ENCODE data around the gene ZNF74.

The ZNF74 gene

DNA sequence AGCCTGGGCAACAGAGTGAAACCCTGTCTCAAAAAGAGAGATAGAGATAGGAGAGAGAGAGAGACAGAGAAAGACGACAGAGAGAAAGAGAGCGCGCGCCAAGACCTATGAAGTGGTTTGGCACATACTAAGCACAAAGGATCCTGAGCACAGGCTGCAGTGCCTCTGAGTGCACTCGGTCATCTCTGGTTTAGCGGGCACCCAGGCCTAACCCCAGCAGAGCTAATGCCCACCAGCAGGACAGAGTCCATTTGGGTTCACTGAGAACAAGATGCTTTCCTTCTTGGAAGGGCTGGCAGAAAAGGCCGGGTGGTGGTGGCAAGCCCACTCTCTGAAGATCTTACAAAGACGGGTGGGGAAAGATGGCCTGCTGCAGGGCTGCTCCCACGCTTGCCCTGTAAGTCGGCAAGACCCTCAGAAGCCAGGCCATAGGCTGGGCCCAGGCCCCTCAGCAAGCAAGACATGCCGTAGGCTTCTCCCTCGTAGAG, 40.4 kb downstream of the ZNF74 start:
- DNase-seq: no peak

DNA sequence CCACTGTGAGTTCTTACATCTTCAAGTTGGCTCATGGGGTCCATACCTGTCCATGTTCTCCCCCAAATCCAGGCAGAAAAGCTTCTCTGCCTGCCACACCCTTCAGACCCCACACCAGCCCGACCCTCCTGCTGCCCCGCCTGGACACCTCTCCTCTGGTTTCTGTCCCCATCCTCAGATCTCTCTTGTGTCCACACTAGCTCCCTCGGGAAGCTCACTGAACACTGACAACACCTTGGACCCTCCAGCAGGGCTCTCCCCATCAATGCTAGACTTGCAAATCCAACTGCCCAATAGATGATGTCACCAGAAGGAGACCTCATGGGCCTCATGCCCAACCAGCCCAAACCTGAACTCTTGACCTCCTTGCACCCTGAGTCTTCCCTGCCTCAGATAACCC, 40.8 kb downstream of the ZNF74 start:
- DNase-seq: no peak

DNA sequence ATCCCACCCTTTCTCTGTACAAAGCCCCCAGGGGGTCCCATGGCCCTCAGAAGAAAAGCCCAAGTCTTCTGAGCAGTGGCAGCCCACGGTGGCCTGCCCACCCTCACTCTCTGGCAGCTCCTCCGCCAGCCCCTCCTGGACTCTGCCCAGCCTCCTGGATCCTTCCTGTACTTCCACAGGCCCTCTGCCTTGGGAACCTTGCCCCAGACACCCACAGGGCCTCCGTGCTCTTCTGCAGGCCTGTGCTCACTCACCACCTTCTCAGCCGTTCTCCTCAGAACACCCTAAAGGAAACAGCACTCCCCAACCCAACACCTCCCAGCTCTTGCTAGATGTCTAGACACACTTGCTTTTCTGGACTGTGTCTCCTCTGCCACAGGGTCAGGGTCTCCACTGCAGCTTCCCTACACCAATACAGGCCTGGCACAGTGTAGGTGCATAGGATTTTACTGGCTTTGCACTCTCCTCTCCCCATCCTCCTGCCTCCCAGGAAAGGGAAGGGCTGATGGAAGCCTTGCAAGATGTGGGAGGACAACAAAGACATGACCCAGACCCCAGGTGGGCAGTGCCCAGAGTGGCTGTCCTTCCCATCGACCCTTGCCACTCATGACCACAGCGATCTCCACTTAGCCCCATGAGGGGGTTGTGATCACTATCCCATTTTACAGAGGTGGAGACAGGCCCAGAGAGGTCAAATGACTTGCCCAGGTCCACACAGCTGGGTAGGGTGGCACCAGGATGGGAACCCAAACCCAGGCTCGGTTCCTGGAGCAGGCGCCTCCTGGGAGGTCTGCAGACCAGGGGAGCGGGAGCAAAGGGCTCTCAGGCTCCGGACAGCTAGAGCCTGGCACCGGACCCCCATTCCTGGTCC, 41.7 kb downstream of the ZNF74 start:
- no peak for DNase-seq

DNA sequence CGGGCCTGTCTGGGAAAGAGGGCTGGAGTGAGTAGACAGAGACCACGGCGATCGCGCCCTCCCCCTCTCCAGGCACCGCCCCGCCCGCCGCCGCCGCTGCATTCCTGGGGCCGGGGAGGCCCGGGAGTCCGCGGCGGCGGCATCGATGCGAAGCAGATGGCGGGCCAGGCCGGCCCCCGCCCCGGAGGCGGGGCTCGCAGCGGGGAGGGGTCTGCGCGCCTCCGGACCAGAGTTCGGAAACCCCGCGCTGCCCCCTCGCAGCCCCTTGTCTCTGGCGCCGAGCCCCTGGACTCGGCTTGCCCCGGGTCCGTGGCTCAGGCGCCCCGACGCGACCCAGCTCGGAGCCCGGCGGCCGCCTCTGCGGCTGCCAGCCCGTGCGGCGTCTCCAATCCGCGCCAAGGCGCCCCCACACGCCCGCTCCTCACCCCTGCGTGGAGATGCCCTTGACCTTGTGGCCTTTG, 42.4 kb downstream of the ZNF74 start:
- DNase-seq: no peak

DNA sequence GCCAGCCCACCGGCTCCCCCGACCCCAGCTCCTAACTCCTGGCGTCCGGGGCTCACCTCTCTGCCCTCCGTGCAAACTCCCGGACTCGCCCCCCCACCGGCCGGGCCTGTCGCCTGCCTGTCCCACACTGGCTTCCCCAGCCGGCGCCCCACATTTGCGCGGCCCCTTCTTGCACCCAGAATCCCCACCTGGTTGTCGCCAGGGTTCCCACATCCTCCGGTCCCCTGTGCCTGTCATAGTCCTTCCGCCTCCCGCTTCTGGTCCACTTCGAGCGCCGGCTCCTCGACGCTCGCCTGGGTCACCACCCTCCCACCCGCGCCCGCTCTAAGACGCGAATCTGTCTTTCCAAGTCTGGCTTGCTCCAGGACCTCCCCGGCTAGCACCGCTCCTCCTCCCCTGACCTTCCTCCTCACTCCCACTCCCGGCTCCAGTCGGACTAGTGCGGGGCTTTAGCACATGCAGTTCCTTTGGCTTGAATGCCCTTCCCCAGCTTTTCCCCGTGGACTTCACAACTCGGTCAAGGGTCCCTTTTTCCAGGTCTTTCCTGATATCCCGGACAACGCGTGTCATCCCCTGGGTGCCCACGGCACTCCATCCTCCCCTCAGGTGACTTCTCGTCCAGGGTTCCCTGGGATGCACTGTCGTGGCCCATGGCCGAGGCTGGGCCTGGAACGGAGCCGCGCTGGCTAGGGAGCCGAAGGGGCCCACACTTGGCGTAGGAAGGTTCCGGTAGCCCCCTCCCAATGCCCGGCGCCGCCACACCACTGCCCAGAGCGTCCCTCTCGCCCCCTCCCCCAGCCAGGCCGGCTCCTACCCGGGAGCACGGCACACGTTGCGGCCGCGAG, 43.0 kb downstream of the ZNF74 start:
- no peak for DNase-seq

DNA sequence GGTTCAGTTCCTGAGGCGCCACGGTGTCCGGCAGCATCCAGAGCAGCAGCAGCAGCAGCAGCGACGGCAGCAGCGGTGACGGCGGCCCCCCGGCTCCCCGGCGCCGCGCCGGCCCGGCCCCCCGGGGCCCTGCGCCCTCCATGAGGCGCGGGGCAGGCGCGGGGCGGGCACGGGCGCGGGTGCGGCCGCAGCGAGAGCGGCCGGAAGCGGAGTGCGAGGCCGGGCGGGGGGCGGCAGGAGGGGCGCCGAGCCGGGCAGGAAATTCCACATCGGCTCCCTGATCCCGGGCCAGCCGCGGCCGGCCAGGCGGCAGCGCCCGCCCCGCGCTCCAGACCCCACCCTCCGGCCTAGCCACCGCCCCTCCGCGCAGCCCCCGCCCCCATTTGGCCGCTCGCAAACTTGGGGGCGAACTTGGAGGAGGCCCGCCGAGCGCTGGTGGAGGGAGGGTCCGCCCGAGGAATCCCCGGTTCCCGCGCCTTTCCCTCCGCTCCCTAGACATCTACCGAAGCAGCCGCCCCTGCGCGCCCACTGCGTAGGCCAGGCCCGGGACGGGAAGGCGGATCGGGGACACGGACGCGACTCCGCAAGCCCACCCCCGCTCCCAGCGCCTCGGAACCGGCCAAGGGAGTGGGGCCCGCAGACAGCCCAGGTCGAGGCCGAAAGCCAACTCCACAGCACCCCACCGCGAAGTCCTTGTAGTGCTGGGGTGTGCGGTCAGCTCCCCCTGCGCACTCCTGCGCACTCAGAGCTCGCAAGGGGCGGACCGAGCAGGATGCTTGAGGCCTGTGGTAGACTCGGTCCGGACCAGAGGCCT, 43.9 kb downstream of the ZNF74 start, which contains the start of gene SCARF2:
Gene SCARF2 (minus strand): TSS at position 213 of the 814 bp plus-strand sequence. CDS start 71 bp downstream, at position 142.
- DNase-seq: no peak

DNA sequence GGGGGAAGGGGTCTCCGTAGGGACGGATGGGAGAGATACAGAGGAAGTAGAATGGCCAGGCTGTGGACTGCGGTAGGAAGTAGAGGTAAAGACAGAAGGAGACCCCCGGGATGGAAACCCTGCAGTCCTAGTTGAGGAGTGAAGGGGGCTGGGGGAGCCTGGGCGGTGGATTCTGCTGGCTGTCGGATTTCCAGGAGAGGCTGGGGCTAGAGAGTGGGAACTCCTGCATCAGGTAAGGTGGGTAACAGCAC, 44.4 kb downstream of the ZNF74 start:
- DNase-seq: no peak

DNA sequence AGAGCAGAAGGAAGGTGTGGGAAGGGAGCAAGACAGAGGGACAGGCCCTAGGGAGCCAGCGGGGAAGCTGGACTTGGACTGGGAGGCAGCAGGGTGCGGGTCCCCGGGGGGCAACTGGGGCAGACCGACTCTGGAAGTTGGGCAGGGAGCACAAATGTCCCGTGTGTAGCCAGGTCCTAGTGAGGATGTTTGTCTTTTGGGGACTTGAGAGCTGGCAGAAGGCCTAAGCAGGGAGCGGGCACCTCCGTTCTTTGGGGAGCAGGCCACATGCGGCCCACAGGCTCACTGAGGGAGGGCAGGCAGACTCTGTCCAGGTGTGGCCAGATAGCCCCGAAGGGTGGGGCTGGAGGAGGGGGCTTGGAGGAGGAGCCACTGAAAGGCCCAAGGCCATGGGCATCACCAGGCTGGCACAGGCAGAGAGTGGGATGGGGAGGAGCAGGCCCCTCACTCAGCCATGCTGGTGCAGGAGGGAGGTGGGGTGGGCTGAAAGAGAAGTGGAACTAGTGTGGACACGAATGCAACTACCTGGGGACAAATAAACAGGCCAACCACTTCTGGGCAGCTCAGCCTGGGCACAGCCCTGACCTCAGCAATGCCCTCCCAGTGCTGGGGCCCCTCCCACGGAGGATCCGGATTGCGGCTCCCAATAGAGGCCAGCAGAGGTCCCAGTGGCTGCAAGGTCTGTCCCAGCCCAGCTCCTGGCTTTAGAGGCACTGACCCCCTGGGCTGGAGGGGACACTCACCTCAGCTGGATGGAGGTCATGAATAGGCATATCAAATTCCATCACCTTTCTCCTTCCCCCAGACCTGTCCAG, 44.9 kb downstream of the ZNF74 start:
- no peak for DNase-seq

DNA sequence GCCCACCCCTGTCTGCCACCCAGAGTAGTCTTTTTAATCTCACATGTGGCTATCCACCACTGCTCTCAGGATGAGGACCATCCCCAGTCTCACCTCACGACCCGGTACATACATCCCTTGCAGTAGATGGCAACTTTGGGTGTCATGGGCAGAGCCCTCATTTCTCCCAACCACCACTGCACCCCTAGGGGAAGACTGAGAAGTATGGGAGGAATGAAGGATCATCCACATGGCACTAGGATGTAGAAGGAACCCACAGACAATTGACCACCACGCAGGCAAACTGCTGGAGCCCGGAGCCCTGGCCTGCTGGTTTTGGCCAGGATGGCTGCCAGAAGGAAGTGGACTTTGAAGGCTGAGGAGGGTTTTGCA, 45.6 kb downstream of the ZNF74 start:
- no peak for DNase-seq

DNA sequence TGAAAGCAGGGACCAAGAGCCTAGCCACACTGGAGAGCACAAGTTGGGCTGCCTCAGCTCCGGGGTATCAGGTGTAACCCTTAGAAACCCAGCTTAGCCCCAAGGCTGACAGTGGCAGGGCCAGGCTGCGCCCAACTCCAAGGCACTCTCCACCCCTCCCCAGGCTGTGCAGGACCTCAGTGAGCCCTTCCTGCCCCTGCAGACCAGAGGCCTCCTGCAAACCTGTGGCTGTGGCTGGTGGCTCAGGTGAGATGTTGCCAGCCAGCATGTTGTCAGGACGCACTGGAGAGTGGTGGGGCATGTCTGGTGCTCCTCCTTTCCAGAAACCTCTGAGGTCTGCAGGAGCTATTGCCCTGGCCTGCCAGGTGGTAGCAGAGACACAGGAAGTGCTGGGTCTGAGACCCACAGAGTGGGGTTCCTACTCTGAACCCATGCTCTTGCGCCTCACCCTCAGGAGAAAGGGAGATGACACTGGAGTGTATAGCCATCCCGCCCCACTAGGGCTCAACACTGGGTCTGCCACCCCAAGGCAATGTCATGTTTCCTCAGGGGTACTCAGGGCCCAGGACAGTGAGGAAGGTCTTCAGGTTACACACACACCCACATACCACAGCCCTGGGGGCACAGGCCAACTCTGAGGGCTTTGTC, 46.1 kb downstream of the ZNF74 start:
- no peak for DNase-seq

DNA sequence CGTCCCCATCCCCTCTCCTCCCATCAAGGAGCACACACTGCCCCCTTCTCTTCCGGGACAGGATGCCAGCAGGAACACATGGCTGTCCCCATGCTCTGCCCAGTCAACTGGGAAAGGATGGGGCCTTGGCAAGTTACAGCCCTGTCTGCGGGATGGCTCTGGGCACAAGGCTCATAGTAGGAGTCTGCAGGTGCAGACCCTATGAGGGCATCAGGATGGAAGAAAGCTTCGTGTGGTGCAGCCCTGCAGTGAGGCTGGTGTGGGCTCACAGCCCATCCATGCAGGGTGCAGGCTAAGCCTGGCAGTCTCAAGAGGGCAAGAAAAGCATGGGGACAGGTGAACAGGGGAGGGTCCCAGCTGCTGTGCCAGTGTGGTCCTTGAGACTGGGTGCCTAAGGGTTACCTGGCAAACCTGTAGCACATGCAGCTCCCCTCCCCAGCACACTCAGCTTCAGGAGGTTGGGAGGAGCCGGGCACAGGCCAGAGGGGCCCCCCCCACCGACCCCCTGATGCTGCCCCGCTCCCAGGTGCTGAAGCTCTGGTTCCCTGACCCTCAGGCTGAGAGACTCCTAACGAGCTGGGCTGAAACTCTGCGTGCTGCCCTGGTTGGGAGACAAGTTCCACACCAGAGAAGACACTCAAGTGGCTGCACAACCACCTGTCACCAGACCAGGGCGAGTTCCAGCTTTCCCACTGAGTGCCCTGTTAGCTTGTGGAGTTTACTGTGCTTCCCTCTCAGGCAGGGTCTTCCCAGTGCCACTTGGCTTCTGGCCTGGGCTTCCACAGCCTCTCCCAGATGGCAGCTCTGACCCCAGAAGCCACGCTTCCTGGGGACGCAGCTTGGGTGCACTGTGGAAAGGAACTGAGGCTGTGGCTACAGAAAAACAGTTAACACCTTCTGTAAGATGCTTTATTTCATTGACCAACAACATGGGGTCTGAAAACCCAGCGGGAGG, 47.0 kb downstream of the ZNF74 start:
- no peak for DNase-seq

DNA sequence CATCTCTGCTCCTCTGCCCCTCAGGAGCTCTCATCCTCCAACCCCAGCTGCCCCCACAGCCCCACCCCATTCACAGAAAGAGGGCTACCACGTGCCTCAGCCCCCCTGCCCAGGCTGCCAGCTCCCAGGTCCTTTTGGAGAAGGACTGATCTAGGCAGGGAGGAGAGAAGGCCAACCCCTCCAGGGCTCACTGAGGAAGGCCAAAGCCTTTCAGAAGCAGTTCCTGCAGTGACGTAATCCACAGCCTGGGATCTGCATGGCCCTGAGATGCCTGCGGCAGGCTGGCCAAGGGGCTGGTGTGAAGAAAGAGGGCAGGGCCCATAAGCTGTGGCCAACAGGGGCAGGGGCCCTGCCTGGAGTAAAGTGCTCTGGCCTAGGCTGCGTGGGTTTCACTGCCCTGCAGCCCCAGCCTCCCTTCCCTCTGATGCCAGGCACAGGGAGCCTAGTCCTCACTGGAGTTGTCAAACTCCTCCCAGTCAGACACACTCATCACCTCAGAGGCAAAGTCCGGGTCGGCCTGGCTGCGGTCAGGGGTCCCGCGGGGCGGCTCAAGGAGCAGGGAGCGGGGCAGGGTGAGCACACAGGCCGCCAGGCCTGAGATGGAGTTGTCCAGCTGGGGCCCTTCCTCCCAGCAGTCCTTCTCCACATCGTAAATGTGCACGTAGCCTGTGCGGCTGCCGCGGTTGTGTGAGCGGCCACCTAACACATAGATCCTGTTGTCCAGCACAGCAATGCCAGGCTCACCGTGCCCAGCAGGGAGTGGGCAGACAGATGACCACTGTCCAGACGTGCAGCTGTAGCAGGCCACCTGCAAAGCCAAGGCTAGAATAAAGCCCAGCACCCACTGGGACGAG, 47.9 kb downstream of the ZNF74 start:
- DNase-seq: no peak

DNA sequence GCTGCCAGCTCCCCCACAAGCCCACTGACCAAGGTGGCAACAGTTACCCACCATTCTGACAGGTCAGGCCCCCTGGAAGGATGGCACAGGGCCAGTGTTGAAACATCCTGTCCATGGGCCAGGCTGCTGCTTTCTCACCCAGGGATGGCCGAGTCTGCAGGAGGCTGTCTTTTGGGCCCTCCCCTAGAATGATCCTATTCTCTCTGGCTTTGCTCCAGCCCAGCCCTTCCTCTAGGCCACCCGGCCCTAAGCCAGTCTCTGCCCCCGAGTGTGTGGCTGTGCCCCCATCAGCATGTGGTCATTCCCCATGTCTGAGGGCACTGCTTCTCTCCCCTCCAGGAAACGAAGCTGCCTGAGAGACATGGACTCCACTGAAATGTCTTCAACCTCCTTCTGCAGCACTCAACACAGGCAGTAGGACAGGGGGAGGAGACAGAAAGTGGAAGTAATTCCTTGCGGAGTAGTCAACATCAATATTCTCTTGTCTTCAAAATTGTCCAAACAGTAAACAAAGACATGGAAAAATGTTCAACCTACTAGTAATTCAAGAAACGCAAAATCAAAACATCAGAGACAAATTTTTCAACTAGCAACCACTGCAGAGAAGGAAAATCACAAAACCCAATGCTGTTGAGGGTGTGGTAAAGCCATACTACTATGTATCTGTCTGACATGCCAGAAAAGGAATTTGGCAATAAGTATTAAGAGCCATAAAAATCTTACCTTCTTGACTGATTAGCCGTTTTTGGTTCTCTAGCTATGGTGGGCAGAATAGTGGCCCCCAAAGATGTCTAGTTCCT, 48.7 kb downstream of the ZNF74 start:
- no peak for DNase-seq

DNA sequence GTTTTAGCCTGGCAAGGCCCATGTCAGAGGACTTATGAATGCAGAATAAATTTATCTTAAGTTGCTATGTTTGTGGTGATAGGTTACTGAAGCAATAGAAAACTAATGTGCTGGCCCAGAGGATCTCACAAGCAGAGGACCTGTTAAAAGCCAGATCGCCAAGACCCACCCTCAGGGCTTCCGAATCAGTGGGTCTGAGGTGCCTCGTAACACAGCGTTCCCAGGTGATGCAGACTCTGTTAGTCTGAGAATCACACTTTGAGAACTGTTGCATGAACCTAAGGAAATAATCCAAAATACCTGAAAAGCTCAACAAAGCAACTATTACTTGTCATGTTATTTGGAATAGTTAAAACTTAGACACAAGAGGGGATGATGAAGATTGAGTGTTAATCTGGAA, 50.4 kb downstream of the ZNF74 start:
- DNase-seq: no peak

DNA sequence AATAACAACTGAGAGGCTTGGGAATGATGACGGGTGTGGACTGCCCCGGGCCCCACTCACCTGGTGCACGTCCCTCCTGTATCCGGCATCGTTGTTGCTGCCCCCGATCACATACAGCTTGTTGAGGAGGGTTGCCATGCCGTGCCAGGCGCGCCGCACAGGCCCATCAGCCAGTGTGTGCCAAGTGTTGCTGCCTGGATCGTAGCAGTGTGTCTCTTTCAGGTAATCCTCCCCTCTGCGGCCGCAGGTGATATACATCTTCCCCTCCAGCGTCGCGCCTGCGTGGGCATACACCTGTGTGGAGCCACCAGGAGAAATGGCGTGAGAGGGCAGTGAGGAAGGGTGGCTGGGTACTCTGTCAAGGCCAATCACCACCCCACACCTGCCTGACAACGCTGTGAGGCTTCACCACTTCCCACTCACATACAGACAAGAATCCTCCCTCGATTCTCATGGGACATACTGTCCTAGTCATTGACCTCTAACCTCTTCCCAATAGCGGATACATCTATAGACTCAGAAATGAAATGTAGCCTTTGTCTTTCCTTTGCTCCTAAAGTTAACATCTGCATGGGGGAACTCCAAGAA, 52.5 kb downstream of the ZNF74 start:
- no peak for DNase-seq

DNA sequence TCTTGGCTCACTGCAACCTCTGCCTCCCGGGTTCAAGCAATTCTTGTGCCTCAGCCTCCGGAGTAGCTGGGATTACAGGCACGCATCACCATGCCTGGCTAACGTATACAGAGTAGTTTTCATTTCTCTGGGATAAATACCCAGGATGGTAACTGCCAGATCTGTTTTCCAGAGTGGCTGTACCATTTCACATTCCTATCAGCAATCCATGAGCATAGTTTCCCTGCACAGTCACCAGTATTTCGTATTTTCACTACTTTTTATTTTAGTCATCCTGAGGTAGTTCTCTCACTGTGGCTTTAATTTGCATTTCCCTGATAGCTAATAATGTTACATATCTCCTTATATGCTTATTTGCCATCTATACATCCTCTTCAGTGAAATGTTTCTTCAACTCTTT, 54.7 kb downstream of the ZNF74 start:
- DNase-seq: no peak

DNA sequence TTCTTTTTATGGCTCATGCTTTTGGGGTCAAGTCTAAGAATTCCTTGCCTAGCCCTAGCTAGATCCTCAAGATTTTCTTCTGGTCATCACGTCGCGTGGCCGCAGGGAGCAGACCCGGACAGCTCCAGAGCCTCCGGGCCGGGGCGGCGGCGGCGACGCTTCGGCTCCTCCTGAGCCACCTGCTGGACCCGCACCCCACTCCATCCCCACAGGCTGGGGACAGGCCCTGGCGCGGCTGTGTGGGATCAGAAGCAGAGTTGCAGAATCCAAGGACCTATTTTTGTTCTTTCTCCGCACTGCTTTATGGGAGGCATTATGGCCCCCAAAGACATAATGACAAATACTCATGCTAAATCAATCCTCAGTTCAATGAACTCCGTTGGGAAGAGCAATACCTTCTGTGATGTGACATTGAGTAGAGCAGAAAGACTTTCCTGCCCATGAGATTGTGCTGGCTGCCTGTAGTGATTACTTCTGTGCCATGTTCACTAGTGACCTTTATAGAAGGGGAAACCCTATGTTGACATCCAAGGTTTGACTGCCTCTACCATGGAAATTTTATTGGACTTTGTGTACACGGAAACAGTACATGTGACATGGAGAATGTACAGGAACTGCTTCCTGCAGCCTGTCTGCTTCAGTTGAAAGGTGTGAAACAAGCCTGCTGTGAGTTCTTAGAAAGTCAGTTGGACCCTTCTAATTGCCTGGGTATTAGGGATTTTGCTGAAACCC, 56.0 kb downstream of the ZNF74 start:
- DNase-seq: no peak

DNA sequence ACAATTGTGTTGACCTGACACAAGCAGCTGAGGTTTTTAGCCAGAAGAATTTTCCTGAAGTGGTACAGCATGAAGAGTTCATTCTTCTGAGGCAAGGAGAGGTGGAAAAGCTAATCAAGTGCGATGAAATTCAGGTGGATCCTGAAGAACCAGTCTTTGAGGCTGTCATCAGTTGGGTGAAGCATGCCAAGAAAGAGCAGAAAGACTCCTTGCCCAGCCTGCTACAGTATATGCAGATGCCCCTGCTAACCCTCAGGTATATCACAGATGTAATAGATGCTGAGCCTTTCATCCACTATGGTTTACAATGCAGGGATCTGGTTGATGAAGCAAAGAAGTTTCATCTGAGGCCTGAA, 56.6 kb downstream of the ZNF74 start:
- DNase-seq: no peak

Data from activated CD8-positive, alpha-beta memory T cell treated with anti-CD3 and anti-CD28 coated beads, Interleukin-2, amount 50 U/mL, for 48 hours (primary cell).